H1 (cell line): ENCODE data around the gene CALM1. TPM values are rescaled to one million over a fixed set of nuclear protein-coding genes. Genes with fewer than 3 reads are reported as not detected.
A peak's percentile ranks its signal among the peaks of the same experiment; 100 is the strongest.

Source experiments
- CHD7 ChIP-seq: fragments of 300-600 bp; sonication (generic); IDR thresholded peaks from 2 replicates; pipeline ENCODE4 v1.7.1; 2012; ENCODE audit warnings: low read length, moderate library complexity, mild to moderate bottlenecking, inconsistent platforms; ENCODE audit not compliant: insufficient replicate concordance
- CTBP2 ChIP-seq: IDR thresholded peaks from 2 replicates; pipeline ENCODE4 v1.7.0; 2011; ENCODE audit warnings: borderline replicate concordance, mild to moderate bottlenecking, moderate library complexity, mixed read lengths, low read length; ENCODE audit not compliant: insufficient read depth, insufficient read length
- EP300 ChIP-seq, 2 experiments: IDR thresholded peaks; 1 replicate in 1 of 2; 2 replicates in 1 of 2; pipeline ENCODE4 v1.6.1; 2011 to 2012; ENCODE audit warnings: low read depth in 2 of 2, low read length in 2 of 2, mild to moderate bottlenecking in 2 of 2, borderline replicate concordance in 1 of 2, inconsistent platforms in 1 of 2, moderate library complexity in 1 of 2
- JUN ChIP-seq: IDR thresholded peaks from 2 replicates; pipeline ENCODE4 v1.6.1; 2011; ENCODE audit warnings: low read depth, mild to moderate bottlenecking, improper control_type of control experiment, low read length
- NRF1 ChIP-seq: IDR thresholded peaks from 2 replicates; pipeline ENCODE4 v1.6.1; 2011; ENCODE audit warnings: mild to moderate bottlenecking, low read depth, low read length, improper control_type of control experiment
- polyA plus RNA-seq, 7 experiments: library from polyadenylated mRNA; depleted of rRNA in 3 of 7; stranded (reverse) in 5 of 7; unstranded in 2 of 7; fragments of >200 nt in 5 of 7; fragments of 200-250 nt in 2 of 7; gene quantifications; 1 replicate in 5 of 7; 2 replicates in 1 of 7; 4 replicates in 1 of 7; pipeline versions ENCODE4 v1.2.1 to v1.2.3, GENCODE V29; 2011 to 2013; ENCODE audit warnings: missing spikeins in 2 of 7, mixed read lengths in 2 of 7
- total RNA-seq: library from RNA; stranded (reverse); fragmentation: NEBNext Ultra II Directional; extraction: Animal tissue kit (Norgen Biotek cat#: 25700); gene quantifications from 2 replicates; pipeline ENCODE4 v1.2.1, GENCODE V29; 2021

Gene CALM1
- total and polyA plus RNA-seq, 2 of the 8 experiments (the other 6 are each of a cell fraction or from before 2014, with no cell fraction given) = 285 to 422 TPM

GRCh38 chr14:90383126-90383730 lies 13.6 kb upstream of the CALM1 start (continued):
- TF ChIP-seq CTBP2 (peak; percentile 39), CHD7 (no peak), NRF1 (no peak), JUN (no peak), EP300 (IDR thresholded peaks at IDR 0.05; ENCODE audit: borderline replicate concordance in 1 of 2, low read depth in 2 of 2, low read length in 2 of 2) (peak in 1 of 2 experiments; percentile 42; a peak in 1 of 3 replicates)
- TF ChIP-seq, all 59 proteins: peak for 32
